ENCODE results near the gene C16orf54.
"Not testable (repeated sequence)": the region's sequence is repeated elsewhere in the genome, so short reads cannot be mapped to it uniquely, and the experiment has no call there.

The C16orf54 gene

DNA sequence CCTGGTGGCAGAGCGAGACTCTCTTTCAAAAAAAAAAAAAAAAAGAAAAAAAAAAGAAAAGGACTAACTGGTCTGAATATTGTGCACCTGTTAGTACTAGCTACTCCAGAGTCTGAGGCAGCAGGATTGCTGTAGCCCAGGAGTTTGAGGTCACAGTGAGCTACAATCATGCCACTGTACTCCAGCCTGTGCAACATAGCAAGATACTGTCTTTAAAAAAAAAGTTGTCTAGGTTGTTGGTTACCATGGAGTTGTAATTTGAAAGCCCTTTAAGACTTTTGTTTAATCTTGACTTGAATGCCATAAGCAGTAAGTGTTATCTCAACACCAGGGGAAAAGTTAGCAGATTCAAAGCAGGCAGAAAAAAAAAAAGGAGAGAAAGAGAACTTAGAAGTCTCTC, 10.9 kb upstream of the C16orf54 start:
- no peaks in the 10 kb centered on the region for H3K27me3 ChIP-seq (ENCODE audit: control insufficient read depth in 5 of 5, insufficient read depth in 4 of 5, low read length in 5 of 5)
- H3K27ac ChIP-seq (ENCODE audit: low read depth, low read length), result no peak overlapping the region
- H3K9ac ChIP-seq (ENCODE audit: low read length in 5 of 5), result no peak overlapping the region
- peaks cover 0 to 27% (median 16%) of the 10 kb centered on the region in 5 donors for H3K4me1 ChIP-seq (ENCODE audit: control insufficient read depth in 5 of 5, insufficient read depth in 5 of 5, low read length in 5 of 5)
- no peaks in the 10 kb centered on the region for H3K9me3 ChIP-seq (ENCODE audit: control insufficient read depth in 5 of 5, low read length in 5 of 5)
- no peak overlapping the region for H3K4me3 ChIP-seq (ENCODE audit: low read depth in 1 of 5, low read length in 5 of 5)
- no peaks in the 10 kb centered on the region for H3K36me3 ChIP-seq (ENCODE audit: control insufficient read depth in 5 of 5, insufficient read depth in 5 of 5, low read length in 5 of 5)

- Histone ChIP-seq H3K27ac (ENCODE audit: low read depth, low read length) (no peak overlapping the region), H3K9me3 (ENCODE audit: control insufficient read depth in 5 of 5, low read length in 5 of 5) (no peaks in the 10 kb centered on the region), H3K9ac (ENCODE audit: low read length in 5 of 5) (no peak overlapping the region), H3K4me1 (ENCODE audit: control insufficient read depth in 5 of 5, insufficient read depth in 5 of 5, low read length in 5 of 5) (peaks cover 0 to 15% (median 9%) of the 10 kb centered on the region in 5 donors), H3K36me3 (ENCODE audit: control insufficient read depth in 5 of 5, insufficient read depth in 5 of 5, low read length in 5 of 5) (no peaks in the 10 kb centered on the region), H3K27me3 (ENCODE audit: control insufficient read depth in 5 of 5, insufficient read depth in 4 of 5, low read length in 5 of 5) (no peaks in the 10 kb centered on the region), H3K4me3 (ENCODE audit: low read depth in 1 of 5, low read length in 5 of 5) (no peak overlapping the region)
Measured at GRCh38 chr16:29753516-29753915, 7.7 kb upstream of the C16orf54 start.

DNA sequence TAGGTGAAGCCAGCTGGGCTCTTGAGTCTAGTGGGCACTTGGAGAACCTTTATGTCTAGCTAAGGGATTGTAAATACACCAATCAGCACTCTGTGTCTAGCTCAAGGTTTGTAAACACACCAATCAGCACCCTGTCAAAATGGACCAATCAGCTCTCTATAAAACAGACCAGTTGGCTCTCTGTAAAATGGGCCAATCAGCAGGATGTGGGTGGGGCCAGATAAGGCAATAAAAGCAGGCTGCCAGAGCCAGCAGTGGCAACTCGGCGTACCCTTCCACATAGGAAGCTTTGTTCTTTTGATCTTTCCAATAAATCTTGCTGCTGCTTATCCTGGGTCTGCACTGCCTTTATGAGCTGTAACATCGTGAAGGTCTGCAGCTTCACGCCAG, 3.0 kb upstream of the C16orf54 start:
- H3K27me3 ChIP-seq (ENCODE audit: control insufficient read depth in 5 of 5, insufficient read depth in 4 of 5, low read length in 5 of 5); H3K36me3 ChIP-seq (ENCODE audit: control insufficient read depth in 5 of 5, insufficient read depth in 5 of 5, low read length in 5 of 5); H3K27ac ChIP-seq (ENCODE audit: low read depth, low read length); H3K9me3 ChIP-seq (ENCODE audit: control insufficient read depth in 5 of 5, low read length in 5 of 5); H3K4me1 ChIP-seq (ENCODE audit: control insufficient read depth in 5 of 5, insufficient read depth in 5 of 5, low read length in 5 of 5); H3K9ac ChIP-seq (ENCODE audit: low read length in 5 of 5); H3K4me3 ChIP-seq (ENCODE audit: low read depth in 1 of 5, low read length in 5 of 5): not testable (repeated sequence)

DNA sequence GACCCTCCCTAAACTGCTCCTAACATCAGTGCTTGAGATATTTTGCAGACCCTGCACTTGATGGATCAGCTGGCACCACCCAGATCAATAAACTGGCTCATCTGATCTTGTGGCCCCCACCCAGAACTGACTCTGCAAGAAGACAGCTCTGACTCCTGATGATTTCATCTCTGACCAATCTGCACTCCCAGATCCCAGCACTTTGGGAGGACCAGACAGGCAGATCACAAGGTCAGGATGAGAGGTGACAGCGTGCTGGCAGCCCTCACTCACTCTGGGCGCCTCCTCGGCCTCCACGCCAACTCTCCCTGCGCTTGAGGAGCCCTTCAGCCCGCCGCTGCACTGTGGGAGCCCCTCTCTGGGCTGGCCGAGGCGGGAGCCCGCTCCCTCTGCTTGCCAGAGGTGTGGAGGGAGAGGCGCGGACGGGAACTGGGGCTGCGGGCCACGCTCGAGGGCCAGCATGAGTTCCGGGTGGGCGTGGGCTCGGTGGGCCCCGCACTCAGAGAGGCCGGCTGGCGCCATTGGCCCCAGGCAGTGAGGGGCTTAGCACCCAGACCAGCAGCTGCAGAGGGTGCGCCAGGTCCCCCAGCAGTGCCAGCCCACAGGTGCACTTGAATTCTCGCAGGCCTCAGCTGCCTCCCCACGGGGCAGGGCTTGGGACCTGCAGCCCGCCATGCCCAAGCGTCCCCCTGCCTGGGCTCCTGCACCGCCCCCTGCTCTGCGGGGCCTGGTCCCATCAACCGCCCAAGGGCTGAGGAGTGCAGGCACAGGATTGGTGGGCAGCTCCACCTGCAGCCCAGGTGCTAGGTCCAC, 2.4 kb upstream of the C16orf54 start:
- Histone ChIP-seq H3K4me1 (ENCODE audit: control insufficient read depth in 5 of 5, insufficient read depth in 5 of 5, low read length in 5 of 5) (peaks cover 0 to 8% (median 0%) of the 10 kb centered on the region in 5 donors), H3K27me3 (ENCODE audit: control insufficient read depth in 5 of 5, insufficient read depth in 4 of 5, low read length in 5 of 5) (no peaks in the 10 kb centered on the region), H3K36me3 (ENCODE audit: control insufficient read depth in 5 of 5, insufficient read depth in 5 of 5, low read length in 5 of 5) (no peaks in the 10 kb centered on the region), H3K9me3 (ENCODE audit: control insufficient read depth in 5 of 5, low read length in 5 of 5) (no peaks in the 10 kb centered on the region), H3K4me3 (ENCODE audit: low read depth in 1 of 5, low read length in 5 of 5) (no peak overlapping the region), H3K27ac (ENCODE audit: low read depth, low read length) (no peak overlapping the region), H3K9ac (ENCODE audit: low read length in 5 of 5) (no peak overlapping the region)

- H3K27me3 ChIP-seq (ENCODE audit: control insufficient read depth in 5 of 5, insufficient read depth in 4 of 5, low read length in 5 of 5); H3K9ac ChIP-seq (ENCODE audit: low read length in 5 of 5); H3K9me3 ChIP-seq (ENCODE audit: control insufficient read depth in 5 of 5, low read length in 5 of 5); H3K27ac ChIP-seq (ENCODE audit: low read depth, low read length); H3K36me3 ChIP-seq (ENCODE audit: control insufficient read depth in 5 of 5, insufficient read depth in 5 of 5, low read length in 5 of 5); H3K4me3 ChIP-seq (ENCODE audit: low read depth in 1 of 5, low read length in 5 of 5); H3K4me1 ChIP-seq (ENCODE audit: control insufficient read depth in 5 of 5, insufficient read depth in 5 of 5, low read length in 5 of 5): not testable (repeated sequence)
Measured at GRCh38 chr16:29746518-29746917, 728 bp upstream of the C16orf54 start.

DNA sequence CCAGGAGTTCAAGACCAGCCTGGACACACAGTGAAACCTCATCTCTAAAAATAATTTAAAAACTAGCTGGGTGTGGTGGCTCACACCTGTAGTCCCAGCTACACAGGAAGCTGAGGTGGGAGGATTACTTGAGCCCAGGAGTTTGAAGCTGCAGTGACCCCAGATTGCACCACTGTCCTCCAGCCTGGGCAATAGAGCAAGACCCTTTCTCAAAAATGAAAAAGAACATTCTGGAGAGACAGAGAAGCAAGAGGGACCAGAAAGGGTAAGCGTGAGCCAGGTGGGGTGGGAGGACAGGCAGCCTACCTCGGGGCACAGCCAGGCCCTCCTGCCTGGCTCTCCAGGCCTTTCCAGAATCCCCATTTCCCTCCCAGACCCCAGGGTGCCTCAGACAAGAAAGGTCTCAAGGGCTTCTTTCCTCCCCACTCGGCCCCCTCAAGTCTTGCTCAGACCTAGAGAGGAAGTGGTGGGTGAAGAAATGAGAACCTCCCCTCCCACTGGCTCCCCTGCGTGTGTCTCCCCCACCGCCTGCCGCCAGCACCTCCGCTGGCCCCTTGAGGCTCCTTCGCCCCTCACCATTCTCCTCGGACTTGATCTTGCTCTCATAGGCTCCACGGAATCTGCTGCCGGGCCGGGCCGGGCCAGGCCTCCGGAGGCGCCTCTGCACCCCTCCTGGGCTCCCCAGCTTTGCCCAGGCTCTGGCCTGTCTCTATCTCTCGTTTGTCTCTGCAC, 503 bp downstream of the C16orf54 start:
- Histone ChIP-seq H3K4me3 (ENCODE audit: low read depth in 1 of 5, low read length in 5 of 5) (peak overlapping the region; percentile 32 to 64 (median 53)), H3K9ac (ENCODE audit: low read length in 5 of 5) (peak overlapping the region in 1 of 5 donors; percentile 45)

GRCh38 chr16:29744541-29745101, 1.2 kb downstream of the C16orf54 start:
- Histone ChIP-seq H3K27me3 (ENCODE audit: control insufficient read depth in 5 of 5, insufficient read depth in 4 of 5, low read length in 5 of 5) (no peaks in the 10 kb centered on the region), H3K27ac (ENCODE audit: low read depth, low read length) (no peak overlapping the region), H3K9me3 (ENCODE audit: control insufficient read depth in 5 of 5, low read length in 5 of 5) (no peaks in the 10 kb centered on the region), H3K4me3 (ENCODE audit: low read depth in 1 of 5, low read length in 5 of 5) (peak overlapping the region; percentile 12 to 64 (median 32)), H3K4me1 (ENCODE audit: control insufficient read depth in 5 of 5, insufficient read depth in 5 of 5, low read length in 5 of 5) (peaks cover 0 to 8% (median 0%) of the 10 kb centered on the region in 5 donors), H3K9ac (ENCODE audit: low read length in 5 of 5) (no peak overlapping the region), H3K36me3 (ENCODE audit: control insufficient read depth in 5 of 5, insufficient read depth in 5 of 5, low read length in 5 of 5) (no peaks in the 10 kb centered on the region)

More for the DNA sequence above, 503 bp downstream of the C16orf54 start:
- Histone ChIP-seq H3K27me3 (ENCODE audit: control insufficient read depth in 5 of 5, insufficient read depth in 4 of 5, low read length in 5 of 5) (no peaks in the 10 kb centered on the region), H3K9me3 (ENCODE audit: control insufficient read depth in 5 of 5, low read length in 5 of 5) (no peaks in the 10 kb centered on the region), H3K36me3 (ENCODE audit: control insufficient read depth in 5 of 5, insufficient read depth in 5 of 5, low read length in 5 of 5) (no peaks in the 10 kb centered on the region), H3K4me1 (ENCODE audit: control insufficient read depth in 5 of 5, insufficient read depth in 5 of 5, low read length in 5 of 5) (peaks cover 0 to 8% (median 0%) of the 10 kb centered on the region in 5 donors), H3K27ac (ENCODE audit: low read depth, low read length) (no peak overlapping the region)

- H3K4me3 ChIP-seq (ENCODE audit: low read depth in 1 of 5, low read length in 5 of 5), result peak overlapping the region in 1 of 5 donors; percentile 64
- H3K4me1 ChIP-seq (ENCODE audit: control insufficient read depth in 5 of 5, insufficient read depth in 5 of 5, low read length in 5 of 5), result peaks cover 0 to 8% (median 0%) of the 10 kb centered on the region in 5 donors
- H3K9ac ChIP-seq (ENCODE audit: low read length in 5 of 5), result no peak overlapping the region
- H3K36me3 ChIP-seq (ENCODE audit: control insufficient read depth in 5 of 5, insufficient read depth in 5 of 5, low read length in 5 of 5), result no peaks in the 10 kb centered on the region
- H3K9me3 ChIP-seq (ENCODE audit: control insufficient read depth in 5 of 5, low read length in 5 of 5), result no peaks in the 10 kb centered on the region
- H3K27ac ChIP-seq (ENCODE audit: low read depth, low read length), result no peak overlapping the region
- H3K27me3 ChIP-seq (ENCODE audit: control insufficient read depth in 5 of 5, insufficient read depth in 4 of 5, low read length in 5 of 5), result no peaks in the 10 kb centered on the region
Measured at GRCh38 chr16:29743827-29744531, 1.8 kb downstream of the C16orf54 start.

DNA sequence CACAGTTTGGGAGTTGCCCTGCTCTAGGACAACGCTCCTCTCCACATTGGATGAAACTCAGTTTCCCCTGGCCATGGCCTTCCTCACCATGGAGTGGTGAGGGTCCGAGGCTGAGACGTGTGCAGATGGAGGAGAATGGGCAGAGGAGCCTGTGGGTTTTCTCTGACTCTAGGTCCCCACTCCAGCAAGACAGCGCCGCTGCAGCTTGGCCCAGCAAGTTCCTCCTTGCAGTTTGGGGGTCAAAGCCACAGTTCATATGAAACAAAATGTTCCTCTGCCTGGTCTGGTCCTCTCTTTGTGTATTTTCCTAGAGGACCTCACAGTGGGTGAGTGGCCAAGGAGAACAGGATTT, 2.3 kb downstream of the C16orf54 start:
- no peaks in the 10 kb centered on the region for H3K27me3 ChIP-seq (ENCODE audit: control insufficient read depth in 5 of 5, insufficient read depth in 4 of 5, low read length in 5 of 5)
- no peak overlapping the region for H3K4me3 ChIP-seq (ENCODE audit: low read depth in 1 of 5, low read length in 5 of 5)
- peaks cover 0 to 2% (median 0%) of the 10 kb centered on the region in 5 donors for H3K9me3 ChIP-seq (ENCODE audit: control insufficient read depth in 5 of 5, low read length in 5 of 5)
- H3K4me1 ChIP-seq (ENCODE audit: control insufficient read depth in 5 of 5, insufficient read depth in 5 of 5, low read length in 5 of 5), result peaks cover 0 to 8% (median 0%) of the 10 kb centered on the region in 5 donors
- no peak overlapping the region for H3K27ac ChIP-seq (ENCODE audit: low read depth, low read length)
- no peak overlapping the region for H3K9ac ChIP-seq (ENCODE audit: low read length in 5 of 5)
- H3K36me3 ChIP-seq (ENCODE audit: control insufficient read depth in 5 of 5, insufficient read depth in 5 of 5, low read length in 5 of 5), result no peaks in the 10 kb centered on the region
